HCT116 (cell line): Measurements from ENCODE around the gene ANO9. TPM values are rescaled to one million over a fixed set of nuclear protein-coding genes. Genes with fewer than 3 reads are reported as not detected.

Experiments used
- ATAC-seq: fragments of 200-7000 bp; cut with Tn5 transposase; 2 replicates; pipeline ENCODE4 v1.9.1; 2020; ENCODE audit warnings: mild to moderate bottlenecking, moderate library complexity
- BruUV-seq: library from RNA; stranded (reverse); fragments of 400-500 nt; replicated peaks from 2 replicates; lab custom pipeline; 2021; lab: Mats Ljungman, UMichigan
- CTCF ChIA-PET: fragments of 300-600 bp; sonication (Branson Sonifier 250); formaldehyde crosslinking; loops from one replicate; lab custom pipeline; 2021; ENCODE audit warnings: antibody characterized with exemption; lab: Charles Lee
- POLR2A ChIA-PET: fragments of 300-600, 350-600 bp; sonication (Branson Sonifier 250); formaldehyde crosslinking; loops from one replicate; lab custom pipeline; 2021; ENCODE audit warnings: antibody characterized with exemption; lab: Charles Lee
- RAD21 ChIA-PET, 2 experiments: fragments of 300-600 bp; sonication (Branson Sonifier 250); formaldehyde crosslinking; loops; one replicate each; lab custom pipeline; 2023; ENCODE audit warnings: low total read pairs in 2 of 2; ENCODE audit not compliant: uncharacterized antibody in 2 of 2, unreplicated experiment in 2 of 2, low non-redundant PET in 1 of 2; lab: Charles Lee
- DNase-seq: peaks from one replicate; pipeline ENCODE4 v3.0.0-alpha.2; 2010; ENCODE audit warnings: low read depth, low spot score
- H2AFZ ChIP-seq: fragments of 200-600 bp; shearing (Covaris generic), sonication (generic); 2 replicates; pipeline ENCODE4 v1.6.1; 2017; ENCODE audit warnings: low read depth, mixed run types, mixed read lengths, antibody characterized with exemption, low read length; ENCODE audit not compliant: poor library complexity, severe bottlenecking
- H3K27ac ChIP-seq: 2 replicates; pipeline ENCODE4 v1.5.1; 2012; ENCODE audit warnings: low read depth, low read length
- H3K27me3 ChIP-seq: fragments of 200-600 bp; sonication (generic); 2 replicates; pipeline ENCODE4 v1.6.1; 2016; ENCODE audit warnings: mixed run types, low read length, mixed read lengths; ENCODE audit not compliant: insufficient read depth
- H3K36me3 ChIP-seq, 2 experiments: fragments of 200-500 bp in 1 of 2; fragments of 200-600 bp in 1 of 2; sonication (Bioruptor generic) in 1 of 2; sonication (generic) in 1 of 2; 2 replicates each; pipeline versions ENCODE4 v1.5.1 to v1.6.1; 2014 to 2016; ENCODE audit warnings: low read length in 2 of 2, inconsistent platforms in 1 of 2, mixed read lengths in 1 of 2, mixed run types in 1 of 2; ENCODE audit not compliant: insufficient read depth in 2 of 2, control insufficient read depth in 1 of 2
- H3K4me1 ChIP-seq, 2 experiments: fragments of 200-600 bp in 1 of 2; sonication (generic) in 1 of 2; 2 replicates each; pipeline versions ENCODE4 v1.5.1 to v1.6.1; 2012 to 2017; ENCODE audit warnings: low read length in 2 of 2, inconsistent platforms in 1 of 2, mild to moderate bottlenecking in 1 of 2, mixed read lengths in 1 of 2, mixed run types in 1 of 2, moderate library complexity in 1 of 2; ENCODE audit not compliant: insufficient read depth in 2 of 2, control insufficient read depth in 1 of 2
- H3K4me2 ChIP-seq: fragments of 200-600 bp; sonication (generic); 2 replicates; pipeline ENCODE4 v1.6.1; 2017; ENCODE audit warnings: mixed run types, low read length, mixed read lengths
- H3K4me3 ChIP-seq, 2 experiments: fragments of 200-600 bp in 1 of 2; sonication (generic) in 1 of 2; replicated peaks in 1 of 2; 2 replicates each; pipeline ENCODE4 v1.5.1; 2011 to 2016; ENCODE audit warnings: low read length in 2 of 2, control low read depth in 1 of 2, low read depth in 1 of 2, mild to moderate bottlenecking in 1 of 2, mixed read lengths in 1 of 2, mixed run types in 1 of 2
- H3K79me2 ChIP-seq: fragments of 200-600 bp; sonication (generic); 2 replicates; pipeline ENCODE4 v1.6.1; 2017; ENCODE audit warnings: mild to moderate bottlenecking, mixed run types, low read length, moderate library complexity, mixed read lengths; ENCODE audit not compliant: insufficient read depth
- H3K9ac ChIP-seq: fragments of 200-600 bp; sonication (generic); 2 replicates; pipeline ENCODE4 v1.6.1; 2016; ENCODE audit warnings: low read length, mixed read lengths
- H3K9me2 ChIP-seq: fragments of 200-600 bp; sonication (generic), shearing (Covaris generic); 2 replicates; pipeline ENCODE4 v1.6.1; 2017; ENCODE audit warnings: mixed run types, mild to moderate bottlenecking, moderate library complexity; ENCODE audit not compliant: insufficient read depth
- H3K9me3 ChIP-seq, 2 experiments: fragments of 200-500 bp in 1 of 2; fragments of 200-600 bp in 1 of 2; sonication (Bioruptor generic) in 1 of 2; sonication (generic) in 1 of 2; 2 replicates each; pipeline ENCODE4 v1.6.1; 2014 to 2017; ENCODE audit warnings: low read length in 2 of 2, mixed read lengths in 2 of 2, inconsistent platforms in 1 of 2, low read depth in 1 of 2, mild to moderate bottlenecking in 1 of 2, mixed run types in 1 of 2, moderate library complexity in 1 of 2; ENCODE audit not compliant: control insufficient read depth in 1 of 2, insufficient read depth in 1 of 2
- H4K20me1 ChIP-seq: fragments of 200-600 bp; sonication (generic), shearing (Covaris generic); 2 replicates; pipeline ENCODE4 v1.6.1; 2017; ENCODE audit warnings: mixed run types, mild to moderate bottlenecking, moderate library complexity; ENCODE audit not compliant: insufficient read depth
- ELF1 ChIP-seq: IDR thresholded peaks from 2 replicates; pipeline ENCODE4 v1.6.1; 2012; ENCODE audit warnings: low read depth, borderline replicate concordance
- POLR2A ChIP-seq: IDR thresholded peaks from 2 replicates; pipeline ENCODE4 v1.7.0; 2011; ENCODE audit warnings: borderline replicate concordance; ENCODE audit not compliant: insufficient read depth, insufficient read length; ENCODE audit errors: extremely low read depth
- SP1 ChIP-seq: IDR thresholded peaks from 2 replicates; pipeline ENCODE4 v1.6.1; 2012; ENCODE audit warnings: low read depth
- ZNF274 ChIP-seq: fragments of 200-500 bp; sonication (Bioruptor generic); IDR thresholded peaks from 2 replicates; pipeline ENCODE4 v1.6.1; 2014; ENCODE audit warnings: mild to moderate bottlenecking, low read depth, low read length, inconsistent platforms
- intact Hi-C: fragments of 100-400 bp; cut with micrococcal nuclease; formaldehyde crosslinking; loops from 2 replicates; pipeline ENCODE4 v1.10.0; 2022
- total RNA-seq: library from RNA; stranded (reverse); gene quantifications from one replicate; pipeline ENCODE4 v1.2.1, GENCODE V29; 2021; ENCODE audit not compliant: unreplicated experiment
- TF ChIP-seq, protein P1 (sequence below): IDR thresholded peaks from 2 replicates; pipeline ENCODE4 v1.6.1; 2012; ENCODE audit warnings: low read depth
- TF ChIP-seq, protein P2 (sequence below): IDR thresholded peaks from 2 replicates; pipeline ENCODE4 v1.6.1; 2011; ENCODE audit warnings: mild to moderate bottlenecking, low read length, moderate library complexity; ENCODE audit not compliant: insufficient replicate concordance; ENCODE audit errors: extremely low read depth
- TF ChIP-seq, protein P3 (sequence below): IDR thresholded peaks from 2 replicates; pipeline ENCODE4 v1.6.1; 2012

ANO9 gene
- total RNA-seq, 1 experiment from 2014 or later: 70.3 TPM

DNA sequence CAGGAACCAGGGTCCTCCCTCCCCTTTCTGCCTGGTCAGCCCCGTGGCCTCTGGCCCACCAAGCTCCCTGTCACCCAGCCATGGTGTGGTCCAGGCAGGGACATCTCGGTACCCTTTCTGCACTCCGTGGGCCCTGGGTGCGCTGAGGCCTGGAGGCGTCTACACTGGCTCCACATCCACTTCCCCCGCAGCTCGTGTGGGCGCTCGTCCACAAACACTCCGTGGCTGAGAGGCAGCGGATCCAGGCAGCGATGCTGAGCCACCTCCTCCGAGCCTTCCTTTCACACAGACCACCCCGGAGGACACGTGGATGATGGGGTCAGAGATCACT, 49.1 kb upstream of the ANO9 start:
- Histone ChIP-seq H3K4me2 (no peak overlapping the region), H3K27me3 (no peaks in the 10 kb centered on the region), H3K4me1 (no peaks in the 10 kb centered on the region), H3K9me2 (no peaks in the 10 kb centered on the region), H3K79me2 (no peaks in the 10 kb centered on the region; the same call in 1 of the 2 replicates), H3K36me3 (peaks cover 0 to 4% of the 10 kb centered on the region in 2 experiments; a peak in 2 of 4 replicates)
- POLR2A ChIA-PET: no interaction called here
- CTCF ChIA-PET: no interaction called here
- ATAC-seq: no peak
- intact Hi-C loops: no loop called here
- RAD21 ChIA-PET: no interaction called here
- TF ChIP-seq, protein P1, sequence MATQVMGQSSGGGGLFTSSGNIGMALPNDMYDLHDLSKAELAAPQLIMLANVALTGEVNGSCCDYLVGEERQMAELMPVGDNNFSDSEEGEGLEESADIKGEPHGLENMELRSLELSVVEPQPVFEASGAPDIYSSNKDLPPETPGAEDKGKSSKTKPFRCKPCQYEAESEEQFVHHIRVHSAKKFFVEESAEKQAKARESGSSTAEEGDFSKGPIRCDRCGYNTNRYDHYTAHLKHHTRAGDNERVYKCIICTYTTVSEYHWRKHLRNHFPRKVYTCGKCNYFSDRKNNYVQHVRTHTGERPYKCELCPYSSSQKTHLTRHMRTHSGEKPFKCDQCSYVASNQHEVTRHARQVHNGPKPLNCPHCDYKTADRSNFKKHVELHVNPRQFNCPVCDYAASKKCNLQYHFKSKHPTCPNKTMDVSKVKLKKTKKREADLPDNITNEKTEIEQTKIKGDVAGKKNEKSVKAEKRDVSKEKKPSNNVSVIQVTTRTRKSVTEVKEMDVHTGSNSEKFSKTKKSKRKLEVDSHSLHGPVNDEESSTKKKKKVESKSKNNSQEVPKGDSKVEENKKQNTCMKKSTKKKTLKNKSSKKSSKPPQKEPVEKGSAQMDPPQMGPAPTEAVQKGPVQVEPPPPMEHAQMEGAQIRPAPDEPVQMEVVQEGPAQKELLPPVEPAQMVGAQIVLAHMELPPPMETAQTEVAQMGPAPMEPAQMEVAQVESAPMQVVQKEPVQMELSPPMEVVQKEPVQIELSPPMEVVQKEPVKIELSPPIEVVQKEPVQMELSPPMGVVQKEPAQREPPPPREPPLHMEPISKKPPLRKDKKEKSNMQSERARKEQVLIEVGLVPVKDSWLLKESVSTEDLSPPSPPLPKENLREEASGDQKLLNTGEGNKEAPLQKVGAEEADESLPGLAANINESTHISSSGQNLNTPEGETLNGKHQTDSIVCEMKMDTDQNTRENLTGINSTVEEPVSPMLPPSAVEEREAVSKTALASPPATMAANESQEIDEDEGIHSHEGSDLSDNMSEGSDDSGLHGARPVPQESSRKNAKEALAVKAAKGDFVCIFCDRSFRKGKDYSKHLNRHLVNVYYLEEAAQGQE: no peak
- TF ChIP-seq ZNF274 (no peak), SP1 (no peak), ELF1 (no peak), POLR2A (no peak)
- TF ChIP-seq, protein P2, sequence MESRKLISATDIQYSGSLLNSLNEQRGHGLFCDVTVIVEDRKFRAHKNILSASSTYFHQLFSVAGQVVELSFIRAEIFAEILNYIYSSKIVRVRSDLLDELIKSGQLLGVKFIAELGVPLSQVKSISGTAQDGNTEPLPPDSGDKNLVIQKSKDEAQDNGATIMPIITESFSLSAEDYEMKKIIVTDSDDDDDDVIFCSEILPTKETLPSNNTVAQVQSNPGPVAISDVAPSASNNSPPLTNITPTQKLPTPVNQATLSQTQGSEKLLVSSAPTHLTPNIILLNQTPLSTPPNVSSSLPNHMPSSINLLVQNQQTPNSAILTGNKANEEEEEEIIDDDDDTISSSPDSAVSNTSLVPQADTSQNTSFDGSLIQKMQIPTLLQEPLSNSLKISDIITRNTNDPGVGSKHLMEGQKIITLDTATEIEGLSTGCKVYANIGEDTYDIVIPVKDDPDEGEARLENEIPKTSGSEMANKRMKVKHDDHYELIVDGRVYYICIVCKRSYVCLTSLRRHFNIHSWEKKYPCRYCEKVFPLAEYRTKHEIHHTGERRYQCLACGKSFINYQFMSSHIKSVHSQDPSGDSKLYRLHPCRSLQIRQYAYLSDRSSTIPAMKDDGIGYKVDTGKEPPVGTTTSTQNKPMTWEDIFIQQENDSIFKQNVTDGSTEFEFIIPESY: no peak
- TF ChIP-seq, protein P3, sequence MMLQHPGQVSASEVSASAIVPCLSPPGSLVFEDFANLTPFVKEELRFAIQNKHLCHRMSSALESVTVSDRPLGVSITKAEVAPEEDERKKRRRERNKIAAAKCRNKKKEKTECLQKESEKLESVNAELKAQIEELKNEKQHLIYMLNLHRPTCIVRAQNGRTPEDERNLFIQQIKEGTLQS: no peak
- TF ChIP-seq, all 23 proteins: peak for 0
- no TSS peak for BruUV-seq
- no peak for DNase-seq
- no peaks in the 10 kb centered on the region for H3K9me3 ChIP-seq
- H3K4me3 ChIP-seq: no peak overlapping the region
- H3K9ac ChIP-seq: no peak overlapping the region
- no peaks in the 10 kb centered on the region for H4K20me1 ChIP-seq
- H2AFZ ChIP-seq: no peak overlapping the region
- H3K27ac ChIP-seq: no peak overlapping the region
